ENCODE results near the gene DUXA.

DUXA gene

GRCh38 chr19:57105976-57106721 is 61.1 kb downstream of the DUXA start:
- ATAC-seq: no peak

Measured in activated CD4-positive, CD25-positive, alpha-beta regulatory T cell treated with anti-CD3 and anti-CD28 coated beads, Interleukin-2, amount 50 U/mL, for 24 hours (primary cell).